ENCODE measurements around the gene RFFL. TPM values are rescaled to one million over a fixed set of nuclear protein-coding genes. Genes with fewer than 3 reads are reported as not detected.
A peak's percentile ranks its signal among the peaks of the same experiment; 100 is the strongest.

The RFFL gene
- total RNA-seq, 3 donors from 2014 or later (not counting 1 experiment from before 2014, with no cell fraction given), result 50.0 to 86.6 (median 75.9) TPM

- Mint-ChIP-seq H3K9me3 (no peaks in the 10 kb centered on the region), H3K36me3 (no peaks in the 10 kb centered on the region), H3K4me3 (peak overlapping the region; percentile 89), H3K27ac (peak overlapping the region; percentile 95 to 97), H3K4me1 (peaks cover 41 to 42% of the 10 kb centered on the region in 2 donors), H3K27me3 (ENCODE audit: low read depth in 2 of 2) (no peaks in the 10 kb centered on the region)
- no peaks in the 10 kb centered on the region for H3K27me3 ChIP-seq (ENCODE audit: control insufficient read depth, insufficient read depth, low read length)
- ATAC-seq (no peak), DNase-seq (peak in 1 of 2 donors; percentile 28)
- H3K4me1 ChIP-seq (ENCODE audit: control insufficient read depth, insufficient read depth, low read length), result peaks cover 28% of the 10 kb centered on the region
- no peak overlapping the region for H3K4me3 ChIP-seq (ENCODE audit: low read length)
- TF ChIP-seq CTCF (IDR thresholded peaks at IDR 0.05), result no peak
- 90% methylated on average over 8 of the region's 8 CpGs for WGBS (ENCODE audit: insufficient coverage)
- intact Hi-C loops (cut with micrococcal nuclease), result loop anchor here (5.0 kb wide), 1 partner anchor 105 kb away; the partner anchor contains the start of gene LIG3
- H3K9me3 ChIP-seq (ENCODE audit: control insufficient read depth, insufficient read depth, low read length), result no peaks in the 10 kb centered on the region
- peak overlapping the region; percentile 95 for H3K27ac ChIP-seq (ENCODE audit: low read length)
- no peaks in the 10 kb centered on the region for H3K36me3 ChIP-seq (ENCODE audit: control insufficient read depth, insufficient read depth, low read length)
Observed at GRCh38 chr17:35086931-35087573, 23.5 kb upstream of the RFFL start.

- Mint-ChIP-seq H3K4me1 (peaks cover 41 to 45% of the 10 kb centered on the region in 2 donors), H3K27me3 (ENCODE audit: low read depth in 2 of 2) (no peaks in the 10 kb centered on the region), H3K27ac (peak overlapping the region; percentile 95 to 97), H3K9me3 (no peaks in the 10 kb centered on the region), H3K4me3 (peak overlapping the region; percentile 0), H3K36me3 (no peaks in the 10 kb centered on the region)
- Histone ChIP-seq H3K9me3 (ENCODE audit: control insufficient read depth, insufficient read depth, low read length) (no peaks in the 10 kb centered on the region), H3K36me3 (ENCODE audit: control insufficient read depth, insufficient read depth, low read length) (no peaks in the 10 kb centered on the region), H3K4me3 (ENCODE audit: low read length) (no peak overlapping the region), H3K4me1 (ENCODE audit: control insufficient read depth, insufficient read depth, low read length) (peaks cover 29% of the 10 kb centered on the region), H3K27me3 (ENCODE audit: control insufficient read depth, insufficient read depth, low read length) (no peaks in the 10 kb centered on the region), H3K27ac (ENCODE audit: low read length) (no peak overlapping the region)
- WGBS (ENCODE audit: insufficient coverage), result 96% methylated on average over 8 of the region's 8 CpGs
- no peak for DNase-seq
- no peak for TF ChIP-seq CTCF (IDR thresholded peaks at IDR 0.05)
- no peak for ATAC-seq
- intact Hi-C loops (cut with micrococcal nuclease), result loop anchor here (5.0 kb wide), 1 partner anchor 104 kb away; the partner anchor contains the start of gene LIG3
Observed at GRCh38 chr17:35086164-35086563, 22.7 kb upstream of the RFFL start.

- Histone ChIP-seq H3K9me3 (ENCODE audit: control insufficient read depth, insufficient read depth, low read length) (no peaks in the 10 kb centered on the region), H3K27ac (ENCODE audit: low read length) (no peak overlapping the region), H3K4me3 (ENCODE audit: low read length) (no peak overlapping the region), H3K4me1 (ENCODE audit: control insufficient read depth, insufficient read depth, low read length) (peaks cover 24% of the 10 kb centered on the region), H3K36me3 (ENCODE audit: control insufficient read depth, insufficient read depth, low read length) (no peaks in the 10 kb centered on the region), H3K27me3 (ENCODE audit: control insufficient read depth, insufficient read depth, low read length) (no peaks in the 10 kb centered on the region)
- H3K27me3 Mint-ChIP-seq (ENCODE audit: low read depth in 2 of 2), result no peaks in the 10 kb centered on the region
- DNase-seq (no peak), ATAC-seq (no peak)
- no peaks in the 10 kb centered on the region for H3K36me3 Mint-ChIP-seq
- H3K4me3 Mint-ChIP-seq, result no peak overlapping the region
- H3K9me3 Mint-ChIP-seq, result no peaks in the 10 kb centered on the region
- peak overlapping the region in 1 of 2 donors; percentile 95 for H3K27ac Mint-ChIP-seq
- intact Hi-C loops (cut with micrococcal nuclease), result loop anchor here (5.0 kb wide), 1 partner anchor 103 kb away; the partner anchor contains the start of gene LIG3
- no peak for TF ChIP-seq CTCF (IDR thresholded peaks at IDR 0.05)
- 71% methylated on average over 2 of the region's 2 CpGs for WGBS (ENCODE audit: insufficient coverage)
- H3K4me1 Mint-ChIP-seq, result peaks cover 45 to 49% of the 10 kb centered on the region in 2 donors
Observed at GRCh38 chr17:35084987-35085386, 21.5 kb upstream of the RFFL start.

Measured in natural killer cell (primary cell).